ENCODE measurements around the gene MACF1.

- TF ChIP-seq EP300 (IDR thresholded peaks at IDR 0.05): no peak
- TF ChIP-seq POLR2A (IDR thresholded peaks at IDR 0.05; ENCODE audit: low read depth): no peak
- no peak for TF ChIP-seq CTCF (IDR thresholded peaks at IDR 0.05)
Measured at GRCh38 chr1:39157304-39157703, 47.2 kb upstream of the MACF1 start.

Data from esophagus muscularis mucosa (tissue), 4 donors.